GM23248 (cell line): Measurements from ENCODE around the gene ATP13A1. TPM values are rescaled to one million over a fixed set of nuclear protein-coding genes. Genes with fewer than 3 reads are reported as not detected.

Experiments used
- DNase-seq: peaks from one replicate; pipeline ENCODE4 v3.0.0-alpha.2; 2015
- H2AFZ ChIP-seq: fragments of 200-600 bp; sonication (generic); 2 replicates; pipeline ENCODE4 v1.6.1; 2016; ENCODE audit warnings: antibody characterized with exemption
- H3F3A ChIP-seq: fragments of 200-600 bp; sonication (generic); 2 replicates; pipeline ENCODE4 v1.6.1; 2016; ENCODE audit warnings: mild to moderate bottlenecking, antibody characterized with exemption, mixed run types; ENCODE audit not compliant: insufficient read depth
- H3K27ac ChIP-seq: fragments of 200-600 bp; sonication (generic); 2 replicates; pipeline ENCODE4 v1.5.1; 2016; ENCODE audit warnings: mild to moderate bottlenecking
- H3K27me3 ChIP-seq: fragments of 200-600 bp; sonication (generic); replicated peaks from 2 replicates; pipeline ENCODE4 v1.6.1; 2016; ENCODE audit warnings: mild to moderate bottlenecking; ENCODE audit not compliant: insufficient read depth
- H3K36me3 ChIP-seq: fragments of 200-600 bp; sonication (generic); 2 replicates; pipeline ENCODE4 v1.6.1; 2016; ENCODE audit warnings: low read depth, mild to moderate bottlenecking
- H3K4me1 ChIP-seq: fragments of 200-600 bp; sonication (generic); 2 replicates; pipeline ENCODE4 v1.6.1; 2016; ENCODE audit warnings: mild to moderate bottlenecking; ENCODE audit not compliant: insufficient read depth
- H3K4me2 ChIP-seq: fragments of 200-600 bp; sonication (generic); one replicate; pipeline ENCODE4 v1.6.1; 2016; ENCODE audit warnings: mild to moderate bottlenecking; ENCODE audit not compliant: unreplicated experiment
- H3K4me3 ChIP-seq: fragments of 200-600 bp; sonication (generic); 2 replicates; pipeline ENCODE4 v1.5.1; 2016; ENCODE audit warnings: mild to moderate bottlenecking
- H3K79me2 ChIP-seq: fragments of 200-600 bp; sonication (generic); 2 replicates; pipeline ENCODE4 v1.6.1; 2016; ENCODE audit warnings: mild to moderate bottlenecking; ENCODE audit not compliant: insufficient read depth
- H3K9ac ChIP-seq: fragments of 200-600 bp; sonication (generic); 2 replicates; pipeline ENCODE4 v1.6.1; 2016; ENCODE audit warnings: mild to moderate bottlenecking
- H3K9me2 ChIP-seq: fragments of 200-600 bp; sonication (generic); 2 replicates; pipeline ENCODE4 v1.6.1; 2016; ENCODE audit warnings: mixed run types, mild to moderate bottlenecking, moderate library complexity; ENCODE audit not compliant: insufficient read depth
- H3K9me3 ChIP-seq: fragments of 200-600 bp; sonication (generic); one replicate; pipeline ENCODE4 v1.6.1; 2017; ENCODE audit warnings: low read depth
- H4K20me1 ChIP-seq: fragments of 200-600 bp; sonication (generic); 2 replicates; pipeline ENCODE4 v1.6.0; 2016; ENCODE audit not compliant: insufficient read depth
- EZH2phosphoT487 ChIP-seq: fragments of 200-600 bp; sonication (generic); IDR thresholded peaks from 2 replicates; pipeline ENCODE4 v1.6.1; 2018; ENCODE audit warnings: antibody characterized with exemption, moderate library complexity, mild to moderate bottlenecking, low read depth; ENCODE audit not compliant: insufficient read depth
- WGBS, 2 experiments: methylation state at CpG; one replicate each; pipeline ENCODE4 v1.1.6; 2015 to 2017; ENCODE audit warnings: low lambda C conversion rate in 2 of 2, low coverage in 1 of 2; ENCODE audit errors: missing lambda C conversion rate in 2 of 2; 5-methylcytosine and 5-hydroxymethylcytosine counted together
- in situ Hi-C: fragments of 300-500 bp; cut with MboI; formaldehyde crosslinking; loops from 2 replicates; pipeline ENCODE4 v1.15.0; 2020
- polyA plus RNA-seq: library from polyadenylated mRNA; unstranded; fragments of >200 nt; fragmentation: Nextera tagmentation; extraction: Ambion mirVana; gene quantifications from 2 replicates; pipeline ENCODE4 v1.2.1, GENCODE V29; 2016
- small RNA-seq: library from RNA; depleted of rRNA; stranded (forward); fragments of <200 nt; gene quantifications from one replicate; pipeline ENCODE3, GENCODE V24; 2014; ENCODE audit warnings: low read depth, low replicate concordance
- total RNA-seq: library from RNA; depleted of rRNA; stranded (reverse); fragments of >200 nt; shearing (Covaris generic); gene quantifications from 2 replicates; pipeline ENCODE4 v1.2.3, GENCODE V29; 2014; rRNA removed

The ATP13A1 gene
- total and polyA plus RNA-seq, 2 experiments from 2014 or later = 42.3 to 101 TPM

- WGBS, 2 experiments = 91 to 93% methylated on average over 8 of the region's 8 CpGs
- in situ Hi-C loops = no loop called here
- H3K27me3 ChIP-seq = no peaks in the 10 kb centered on the region
These were observed 65.6 kb downstream of the ATP13A1 start for GRCh38 chr19:19597809-19598306.

More at GRCh38 chr19:19597809-19598306, 65.6 kb downstream of the ATP13A1 start:
- Histone ChIP-seq H3K9me2 (no peaks in the 10 kb centered on the region), H3K9ac (no peak overlapping the region), H3K36me3 (no peaks in the 10 kb centered on the region), H3K4me1 (peaks cover 11% of the 10 kb centered on the region), H3K27ac (no peak overlapping the region), H4K20me1 (no peaks in the 10 kb centered on the region), H2AFZ (no peak overlapping the region), H3K4me2 (no peak overlapping the region), H3K9me3 (no peaks in the 10 kb centered on the region), H3K4me3 (no peak overlapping the region), H3K79me2 (no peaks in the 10 kb centered on the region), H3F3A (no peaks in the 10 kb centered on the region)
- no peak for DNase-seq
- no peak for TF ChIP-seq EZH2phosphoT487

Small RNA genes within 50 kb of the gene (small RNA-seq; reads per million reads assigned to genes)
- not detected for gene AC011458.2

Other genes with a start within 250 kb of the ATP13A1 start
- 0.25 and 2.3 TPM in 2 replicates for gene TSSK6, start 148.1 kb downstream of the ATP13A1 start, total RNA-seq
- 0.70 and 0.95 TPM in 2 replicates for gene TSSK6, start 148.1 kb downstream of the ATP13A1 start, polyA plus RNA-seq
- 18.3 and 92.4 TPM in 2 replicates for gene NDUFA13, start 147.5 kb downstream of the ATP13A1 start, total RNA-seq
- gene NDUFA13, start 147.5 kb downstream of the ATP13A1 start, polyA plus RNA-seq = 466 and 474 TPM in 2 replicates
- 0.25 TPM in 1 of 2 replicates, not detected in the other for gene YJEFN3, start 134.8 kb downstream of the ATP13A1 start, total RNA-seq
- 1.3 and 2.4 TPM in 2 replicates for gene YJEFN3, start 134.8 kb downstream of the ATP13A1 start, polyA plus RNA-seq
- 0.11 and 0.25 TPM in 2 replicates for gene CILP2, start 125.4 kb downstream of the ATP13A1 start, total RNA-seq
- gene CILP2, start 125.4 kb downstream of the ATP13A1 start, polyA plus RNA-seq = 0.48 and 0.62 TPM in 2 replicates
- gene PBX4, start 45.0 kb downstream of the ATP13A1 start, total RNA-seq = 0.32 TPM in 1 of 2 replicates, not detected in the other
- 0.63 and 0.71 TPM in 2 replicates for gene PBX4, start 45.0 kb downstream of the ATP13A1 start, polyA plus RNA-seq
- gene LPAR2, start 35.5 kb downstream of the ATP13A1 start, total RNA-seq = 0.13 and 1.8 TPM in 2 replicates
- 0.72 and 1.3 TPM in 2 replicates for gene LPAR2, start 35.5 kb downstream of the ATP13A1 start, polyA plus RNA-seq
- gene GMIP, start 20.0 kb downstream of the ATP13A1 start, total RNA-seq = 2.9 and 5.0 TPM in 2 replicates
- 3.0 and 3.1 TPM in 2 replicates for gene GMIP, start 20.0 kb downstream of the ATP13A1 start, polyA plus RNA-seq
- 3.7 and 11.4 TPM in 2 replicates for gene ZNF101, start 5.2 kb upstream of the ATP13A1 start, total RNA-seq
- 3.7 and 4.5 TPM in 2 replicates for gene ZNF101, start 5.2 kb upstream of the ATP13A1 start, polyA plus RNA-seq
- 2.9 and 3.8 TPM in 2 replicates for gene ZNF14, start 69.4 kb upstream of the ATP13A1 start, total RNA-seq
- gene ZNF14, start 69.4 kb upstream of the ATP13A1 start, polyA plus RNA-seq = 3.2 and 3.3 TPM in 2 replicates
- 11.8 and 20.0 TPM in 2 replicates for gene ZNF506, start 158.1 kb upstream of the ATP13A1 start, total RNA-seq
- 13.2 and 13.3 TPM in 2 replicates for gene ZNF506, start 158.1 kb upstream of the ATP13A1 start, polyA plus RNA-seq
- 2.0 and 2.1 TPM in 2 replicates for gene ZNF253, start 202.2 kb upstream of the ATP13A1 start, total RNA-seq
- 2.9 and 3.2 TPM in 2 replicates for gene ZNF253, start 202.2 kb upstream of the ATP13A1 start, polyA plus RNA-seq
- 5.0 and 7.0 TPM in 2 replicates for gene ZNF93, start 237.3 kb upstream of the ATP13A1 start, total RNA-seq
- 3.8 and 4.5 TPM in 2 replicates for gene ZNF93, start 237.3 kb upstream of the ATP13A1 start, polyA plus RNA-seq